ENCODE results near the gene DNM3. TPM values are rescaled to one million over a fixed set of nuclear protein-coding genes. Genes with fewer than 3 reads are reported as not detected.

Gene DNM3
- total RNA-seq, 3 donors from 2014 or later (not counting 1 experiment from before 2014, with no cell fraction given): 2.5 to 3.3 (median 2.8) TPM

- WGBS (ENCODE audit: insufficient coverage): 74% methylated on average over 1 of the region's 1 CpG
Observed at GRCh38 chr1:172277275-172277674, 436.0 kb downstream of the DNM3 start.

GRCh38 chr1:172277989-172278388 is 436.7 kb downstream of the DNM3 start:
- Mint-ChIP-seq H3K27me3 (ENCODE audit: low read depth in 2 of 2) (peaks cover 0 to 3% of the 10 kb centered on the region in 2 donors), H3K4me3 (no peak overlapping the region), H3K9me3 (no peaks in the 10 kb centered on the region), H3K36me3 (no peaks in the 10 kb centered on the region), H3K27ac (no peak overlapping the region), H3K4me1 (no peaks in the 10 kb centered on the region)
- Histone ChIP-seq H3K9me3 (ENCODE audit: control insufficient read depth, insufficient read depth, low read length) (no peaks in the 10 kb centered on the region), H3K4me3 (ENCODE audit: low read length) (no peak overlapping the region), H3K4me1 (ENCODE audit: control insufficient read depth, insufficient read depth, low read length) (no peaks in the 10 kb centered on the region), H3K27me3 (ENCODE audit: control insufficient read depth, insufficient read depth, low read length) (no peaks in the 10 kb centered on the region), H3K27ac (ENCODE audit: low read length) (no peak overlapping the region), H3K36me3 (ENCODE audit: control insufficient read depth, insufficient read depth, low read length) (no peaks in the 10 kb centered on the region)
- no peak for TF ChIP-seq CTCF (IDR thresholded peaks at IDR 0.05)
- intact Hi-C loops (cut with micrococcal nuclease): no loop called here
- no peak for ATAC-seq
- no CpG with 5 or more reads among the region's 1 CpG for WGBS (ENCODE audit: insufficient coverage)
- DNase-seq: no peak

More at GRCh38 chr1:172277275-172277674, 436.0 kb downstream of the DNM3 start:
- Mint-ChIP-seq H3K36me3 (no peaks in the 10 kb centered on the region), H3K9me3 (no peaks in the 10 kb centered on the region), H3K27me3 (ENCODE audit: low read depth in 2 of 2) (peaks cover 0 to 3% of the 10 kb centered on the region in 2 donors), H3K4me1 (no peaks in the 10 kb centered on the region), H3K27ac (no peak overlapping the region), H3K4me3 (no peak overlapping the region)
- Histone ChIP-seq H3K36me3 (ENCODE audit: control insufficient read depth, insufficient read depth, low read length) (no peaks in the 10 kb centered on the region), H3K27me3 (ENCODE audit: control insufficient read depth, insufficient read depth, low read length) (no peaks in the 10 kb centered on the region), H3K27ac (ENCODE audit: low read length) (no peak overlapping the region), H3K9me3 (ENCODE audit: control insufficient read depth, insufficient read depth, low read length) (no peaks in the 10 kb centered on the region), H3K4me3 (ENCODE audit: low read length) (no peak overlapping the region), H3K4me1 (ENCODE audit: control insufficient read depth, insufficient read depth, low read length) (no peaks in the 10 kb centered on the region)
- no peak for DNase-seq
- no peak for ATAC-seq
- intact Hi-C loops (cut with micrococcal nuclease): no loop called here
- no peak for TF ChIP-seq CTCF (IDR thresholded peaks at IDR 0.05)

- Mint-ChIP-seq H3K27ac (no peak overlapping the region), H3K4me3 (no peak overlapping the region), H3K4me1 (no peaks in the 10 kb centered on the region), H3K36me3 (no peaks in the 10 kb centered on the region), H3K27me3 (ENCODE audit: low read depth in 2 of 2) (peaks cover 0 to 3% of the 10 kb centered on the region in 2 donors), H3K9me3 (no peaks in the 10 kb centered on the region)
- ATAC-seq (no peak), DNase-seq (no peak)
- intact Hi-C loops (cut with micrococcal nuclease): no loop called here
- TF ChIP-seq CTCF (IDR thresholded peaks at IDR 0.05): no peak
- Histone ChIP-seq H3K4me3 (ENCODE audit: low read length) (no peak overlapping the region), H3K4me1 (ENCODE audit: control insufficient read depth, insufficient read depth, low read length) (no peaks in the 10 kb centered on the region), H3K27ac (ENCODE audit: low read length) (no peak overlapping the region), H3K27me3 (ENCODE audit: control insufficient read depth, insufficient read depth, low read length) (no peaks in the 10 kb centered on the region), H3K9me3 (ENCODE audit: control insufficient read depth, insufficient read depth, low read length) (no peaks in the 10 kb centered on the region), H3K36me3 (ENCODE audit: control insufficient read depth, insufficient read depth, low read length) (no peaks in the 10 kb centered on the region)
- WGBS (ENCODE audit: insufficient coverage): 94% methylated on average over 1 of the region's 1 CpG
Observed at GRCh38 chr1:172278478-172278877, 437.2 kb downstream of the DNM3 start.

- Mint-ChIP-seq H3K4me3 (no peak overlapping the region), H3K4me1 (no peaks in the 10 kb centered on the region), H3K36me3 (no peaks in the 10 kb centered on the region), H3K27ac (no peak overlapping the region), H3K27me3 (ENCODE audit: low read depth in 2 of 2) (peaks cover 0 to 3% of the 10 kb centered on the region in 2 donors), H3K9me3 (no peaks in the 10 kb centered on the region)
- WGBS (ENCODE audit: insufficient coverage): 93% methylated on average over 3 of the region's 4 CpGs
- Histone ChIP-seq H3K4me1 (ENCODE audit: control insufficient read depth, insufficient read depth, low read length) (no peaks in the 10 kb centered on the region), H3K27ac (ENCODE audit: low read length) (no peak overlapping the region), H3K4me3 (ENCODE audit: low read length) (no peak overlapping the region), H3K27me3 (ENCODE audit: control insufficient read depth, insufficient read depth, low read length) (no peaks in the 10 kb centered on the region), H3K9me3 (ENCODE audit: control insufficient read depth, insufficient read depth, low read length) (no peaks in the 10 kb centered on the region), H3K36me3 (ENCODE audit: control insufficient read depth, insufficient read depth, low read length) (no peaks in the 10 kb centered on the region)
- no peak for TF ChIP-seq CTCF (IDR thresholded peaks at IDR 0.05)
- DNase-seq: no peak
- intact Hi-C loops (cut with micrococcal nuclease): no loop called here
- ATAC-seq: no peak
Observed at GRCh38 chr1:172279939-172280636, 438.8 kb downstream of the DNM3 start.
